Natural killer cell (primary cell): ENCODE measurements around the gene CLCA1. TPM values are rescaled to one million over a fixed set of nuclear protein-coding genes. Genes with fewer than 3 reads are reported as not detected.

Experiments used
- ATAC-seq, 3 donors: fragments of 150-1000 bp in 2 of 3; fragments of 200-7000 bp in 1 of 3; cut with Tn5 transposase; 1 replicate in 1 of 3; 2 replicates in 2 of 3; pipeline ENCODE4 v1.10.0; 2021; ENCODE audit warnings: mild to moderate bottlenecking in 2 of 3, moderate library complexity in 2 of 3
- DNase-seq, 2 donors: peaks; one replicate each; pipeline versions ENCODE4 v3.0.0 to v3.0.0-alpha.2; 2013 to 2021; ENCODE audit warnings: mixed read lengths in 1 of 2
- H3K27ac ChIP-seq: one replicate; pipeline ENCODE4 v1.5.1; 2013; ENCODE audit warnings: mild to moderate bottlenecking, low read length
- H3K27me3 ChIP-seq: one replicate; pipeline ENCODE4 v1.6.1; 2013; ENCODE audit warnings: low read length; ENCODE audit not compliant: control insufficient read depth, insufficient read depth
- H3K36me3 ChIP-seq: one replicate; pipeline ENCODE4 v1.6.1; 2013; ENCODE audit warnings: low read length; ENCODE audit not compliant: control insufficient read depth, insufficient read depth
- H3K4me1 ChIP-seq: one replicate; pipeline ENCODE4 v1.6.1; 2013; ENCODE audit warnings: low read length; ENCODE audit not compliant: control insufficient read depth, insufficient read depth
- H3K4me3 ChIP-seq: one replicate; pipeline ENCODE4 v1.5.1; 2013; ENCODE audit warnings: low read length
- H3K9me3 ChIP-seq: one replicate; pipeline ENCODE4 v1.6.1; 2013; ENCODE audit warnings: low read length; ENCODE audit not compliant: control insufficient read depth, insufficient read depth
- H3K27ac Mint-ChIP-seq, 2 donors: one replicate each; pipeline ENCODE4 v1.8.0; 2022; ENCODE audit warnings: mild to moderate bottlenecking in 2 of 2, mixed read lengths in 2 of 2, moderate library complexity in 1 of 2
- H3K27me3 Mint-ChIP-seq, 2 donors: one replicate each; pipeline ENCODE4 v1.8.0; 2022; ENCODE audit warnings: low read depth in 2 of 2, mixed read lengths in 2 of 2
- H3K36me3 Mint-ChIP-seq: one replicate; pipeline ENCODE4 v1.8.0; 2022; ENCODE audit warnings: mixed read lengths
- H3K4me1 Mint-ChIP-seq, 2 donors: one replicate each; pipeline ENCODE4 v1.8.0; 2022; ENCODE audit warnings: mixed read lengths in 2 of 2
- H3K4me3 Mint-ChIP-seq: one replicate; pipeline ENCODE4 v1.8.0; 2022; ENCODE audit warnings: mild to moderate bottlenecking, moderate library complexity, mixed read lengths
- H3K9me3 Mint-ChIP-seq, 2 donors: one replicate each; pipeline ENCODE4 v1.8.0; 2022; ENCODE audit warnings: mixed read lengths in 2 of 2
- WGBS: methylation state at CpG from one replicate; pipeline ENCODE4 v1.1.7; 2013; ENCODE audit warnings: missing lambda C conversion rate; ENCODE audit not compliant: insufficient coverage; 5-methylcytosine and 5-hydroxymethylcytosine counted together
- intact Hi-C: fragments of 100-400 bp; cut with micrococcal nuclease; formaldehyde crosslinking; loops from one replicate; pipeline ENCODE4 v1.14.2; 2022
- total RNA-seq, 4 donors: library from RNA; stranded (reverse); fragments of 120-200 nt in 1 of 4; gene quantifications; one replicate each; pipeline versions ENCODE4 v1.2.3 to v1.2.4, GENCODE V29; 2013 to 2022
- TF ChIP-seq, protein P1 (sequence below): fragments of 200-600 bp; IDR thresholded peaks from one replicate; pipeline ENCODE4 v1.8.0; 2022; ENCODE audit warnings: antibody characterized with exemption

The CLCA1 gene
- total RNA-seq, 3 donors from 2014 or later (not counting 1 experiment from before 2014, with no cell fraction given) = not detected

DNA sequence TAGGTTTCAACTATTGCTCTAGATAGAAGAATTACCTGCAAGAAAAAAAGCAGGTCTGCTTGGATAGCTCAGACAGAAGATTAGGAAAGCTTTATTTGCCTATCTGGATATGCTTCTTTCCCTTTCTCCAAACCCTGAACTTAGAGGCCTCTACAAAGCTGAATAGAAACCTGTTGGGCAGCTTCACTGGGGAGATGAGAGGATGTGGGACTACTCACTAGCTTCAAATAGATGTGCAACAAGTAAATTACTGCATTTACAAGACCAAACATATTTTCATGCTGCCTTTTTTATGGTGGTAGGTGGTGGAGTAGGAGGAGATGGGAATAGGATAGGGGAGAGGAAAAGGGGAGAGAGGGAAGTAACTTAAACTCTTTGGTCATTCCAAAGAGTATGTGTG lies 38.4 kb upstream of the CLCA1 start:
- no peaks in the 10 kb centered on the region for H3K9me3 Mint-ChIP-seq
- H3K4me1 Mint-ChIP-seq = no peaks in the 10 kb centered on the region
- H3K4me3 Mint-ChIP-seq = no peak overlapping the region
- DNase-seq (no peak), ATAC-seq (no peak)
- no peaks in the 10 kb centered on the region for H3K36me3 Mint-ChIP-seq
- H3K27ac Mint-ChIP-seq = no peak overlapping the region
- peaks cover 4 to 7% of the 10 kb centered on the region in 2 donors for H3K27me3 Mint-ChIP-seq
- TF ChIP-seq, protein P1, sequence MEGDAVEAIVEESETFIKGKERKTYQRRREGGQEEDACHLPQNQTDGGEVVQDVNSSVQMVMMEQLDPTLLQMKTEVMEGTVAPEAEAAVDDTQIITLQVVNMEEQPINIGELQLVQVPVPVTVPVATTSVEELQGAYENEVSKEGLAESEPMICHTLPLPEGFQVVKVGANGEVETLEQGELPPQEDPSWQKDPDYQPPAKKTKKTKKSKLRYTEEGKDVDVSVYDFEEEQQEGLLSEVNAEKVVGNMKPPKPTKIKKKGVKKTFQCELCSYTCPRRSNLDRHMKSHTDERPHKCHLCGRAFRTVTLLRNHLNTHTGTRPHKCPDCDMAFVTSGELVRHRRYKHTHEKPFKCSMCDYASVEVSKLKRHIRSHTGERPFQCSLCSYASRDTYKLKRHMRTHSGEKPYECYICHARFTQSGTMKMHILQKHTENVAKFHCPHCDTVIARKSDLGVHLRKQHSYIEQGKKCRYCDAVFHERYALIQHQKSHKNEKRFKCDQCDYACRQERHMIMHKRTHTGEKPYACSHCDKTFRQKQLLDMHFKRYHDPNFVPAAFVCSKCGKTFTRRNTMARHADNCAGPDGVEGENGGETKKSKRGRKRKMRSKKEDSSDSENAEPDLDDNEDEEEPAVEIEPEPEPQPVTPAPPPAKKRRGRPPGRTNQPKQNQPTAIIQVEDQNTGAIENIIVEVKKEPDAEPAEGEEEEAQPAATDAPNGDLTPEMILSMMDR = no peak
- Histone ChIP-seq H3K4me1 (no peaks in the 10 kb centered on the region), H3K4me3 (no peak overlapping the region), H3K9me3 (no peaks in the 10 kb centered on the region), H3K36me3 (no peaks in the 10 kb centered on the region), H3K27ac (no peak overlapping the region), H3K27me3 (no peaks in the 10 kb centered on the region)
- intact Hi-C loops = no loop called here

DNA sequence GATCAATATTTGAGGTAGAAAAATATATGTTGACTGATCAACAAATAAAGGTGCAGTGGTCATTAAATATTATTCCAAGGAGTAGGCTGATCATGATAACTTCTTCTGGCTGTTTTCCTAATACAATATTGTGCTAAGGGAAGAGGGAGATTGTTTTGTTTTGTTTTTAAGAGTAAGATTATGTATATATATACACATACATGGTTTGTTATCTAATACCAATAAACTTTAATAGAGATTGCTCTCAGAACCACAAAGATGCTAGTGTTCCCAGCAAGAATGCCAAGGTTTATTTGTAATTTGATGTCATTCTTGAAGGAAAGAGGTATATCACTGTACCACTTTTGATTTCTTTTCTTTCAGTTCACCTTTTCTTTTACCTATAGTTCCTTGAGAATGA lies 34.7 kb upstream of the CLCA1 start:
- intact Hi-C loops = no loop called here
- H3K27ac ChIP-seq = no peak overlapping the region

DNA sequence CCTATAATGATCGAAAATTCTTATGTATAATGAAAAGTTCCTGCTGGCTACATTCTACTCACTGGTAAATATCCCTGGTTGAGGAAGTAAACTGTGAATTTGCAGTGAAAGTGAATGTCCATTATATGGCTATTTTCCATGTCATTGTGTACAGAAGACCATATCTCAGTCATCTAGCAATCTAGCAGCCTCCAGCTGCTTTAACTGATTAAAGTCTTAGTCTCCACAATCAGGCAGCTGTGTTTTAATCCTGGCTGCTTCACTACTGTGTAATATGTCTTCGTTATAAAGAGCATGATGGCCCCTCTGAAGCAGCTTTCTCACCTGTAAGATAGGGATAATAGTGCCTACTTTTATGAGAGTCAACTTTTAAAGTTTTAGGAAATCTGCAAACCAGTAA lies 33.4 kb upstream of the CLCA1 start:
- peak in 1 of 3 donors; percentile 14 for ATAC-seq
- Mint-ChIP-seq H3K9me3 (no peaks in the 10 kb centered on the region), H3K36me3 (no peaks in the 10 kb centered on the region), H3K4me3 (no peak overlapping the region), H3K4me1 (no peaks in the 10 kb centered on the region), H3K27ac (no peak overlapping the region), H3K27me3 (peaks cover 10 to 18% of the 10 kb centered on the region in 2 donors)
- TF ChIP-seq, protein P1 = no peak
- intact Hi-C loops = no loop called here
- Histone ChIP-seq H3K27me3 (no peaks in the 10 kb centered on the region), H3K27ac (no peak overlapping the region), H3K36me3 (no peaks in the 10 kb centered on the region), H3K9me3 (no peaks in the 10 kb centered on the region), H3K4me3 (no peak overlapping the region), H3K4me1 (no peaks in the 10 kb centered on the region)
- DNase-seq = no peak
- WGBS = 50% methylated on average over 1 of the region's 2 CpGs

More for the DNA sequence above, 34.7 kb upstream of the CLCA1 start:
- no peaks in the 10 kb centered on the region for H3K9me3 Mint-ChIP-seq
- no peaks in the 10 kb centered on the region for H3K9me3 ChIP-seq
- DNase-seq (no peak), ATAC-seq (no peak)
- H3K4me3 ChIP-seq = no peak overlapping the region
- no peak overlapping the region for H3K4me3 Mint-ChIP-seq
- TF ChIP-seq, protein P1 = no peak
- H3K27me3 ChIP-seq = no peaks in the 10 kb centered on the region
- peaks cover 10% of the 10 kb centered on the region in 2 donors for H3K27me3 Mint-ChIP-seq
- no peak overlapping the region for H3K27ac Mint-ChIP-seq
- H3K36me3 ChIP-seq = no peaks in the 10 kb centered on the region
- H3K4me1 Mint-ChIP-seq = no peaks in the 10 kb centered on the region
- no peaks in the 10 kb centered on the region for H3K36me3 Mint-ChIP-seq
- H3K4me1 ChIP-seq = no peaks in the 10 kb centered on the region

DNA sequence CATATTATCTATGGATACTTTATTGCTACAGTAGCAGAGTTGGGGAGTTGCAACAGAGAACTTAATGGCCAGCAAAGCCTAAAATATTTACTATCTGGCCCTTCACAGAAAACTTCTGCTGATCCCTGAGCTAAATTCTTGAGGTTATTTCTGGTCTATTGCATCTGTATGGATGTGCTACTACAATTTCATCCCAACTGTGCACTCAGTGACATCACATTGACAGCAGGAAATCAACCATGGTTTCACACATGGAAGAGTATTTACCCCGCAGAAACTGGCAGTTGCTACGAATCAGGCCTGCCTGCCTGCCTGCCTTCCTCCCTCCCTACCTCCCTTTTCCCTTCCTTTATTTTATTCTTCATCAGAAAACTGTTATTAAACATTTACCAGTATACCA lies 32.7 kb upstream of the CLCA1 start:
- Mint-ChIP-seq H3K4me1 (no peaks in the 10 kb centered on the region), H3K4me3 (no peak overlapping the region), H3K27ac (no peak overlapping the region), H3K27me3 (peaks cover 10 to 18% of the 10 kb centered on the region in 2 donors), H3K9me3 (no peaks in the 10 kb centered on the region), H3K36me3 (no peaks in the 10 kb centered on the region)
- TF ChIP-seq, protein P1 = no peak
- no peaks in the 10 kb centered on the region for H3K36me3 ChIP-seq
- no peaks in the 10 kb centered on the region for H3K9me3 ChIP-seq
- WGBS = 29% methylated on average over 2 of the region's 2 CpGs
- ATAC-seq (no peak), DNase-seq (no peak)
- H3K4me3 ChIP-seq = no peak overlapping the region
- H3K27ac ChIP-seq = no peak overlapping the region
- H3K27me3 ChIP-seq = no peaks in the 10 kb centered on the region
- intact Hi-C loops = no loop called here
- H3K4me1 ChIP-seq = no peaks in the 10 kb centered on the region
